H9 (cell line): ENCODE measurements around the gene ATG13. TPM values are rescaled to one million over a fixed set of nuclear protein-coding genes. Genes with fewer than 3 reads are reported as not detected.
A peak's percentile ranks its signal among the peaks of the same experiment; 100 is the strongest.

Experiments
- DNase-seq: peaks from one replicate; pipeline ENCODE4 v3.0.0-alpha.2; 2017
- H2AFZ ChIP-seq: one replicate; pipeline ENCODE4 v1.6.1; 2013; ENCODE audit warnings: mild to moderate bottlenecking, low read length, control low read depth, moderate library complexity
- H2AK5ac ChIP-seq: 2 replicates; pipeline ENCODE4 v1.6.1; 2013; ENCODE audit warnings: low read length, control low read depth, mixed read lengths; ENCODE audit not compliant: insufficient read length
- H2BK120ac ChIP-seq: one replicate; pipeline ENCODE4 v1.6.1; 2013; ENCODE audit warnings: low read depth, mild to moderate bottlenecking, low read length, control low read depth, inconsistent platforms; ENCODE audit not compliant: poor library complexity, severe bottlenecking
- H2BK12ac ChIP-seq: 2 replicates; pipeline ENCODE4 v1.6.1; 2013; ENCODE audit warnings: low read length, control low read depth, mixed read lengths, low read depth; ENCODE audit not compliant: insufficient read length
- H2BK15ac ChIP-seq: 2 replicates; pipeline ENCODE4 v1.6.1; 2013; ENCODE audit warnings: low read depth, low read length, control low read depth
- H2BK20ac ChIP-seq: one replicate; pipeline ENCODE4 v1.6.1; 2013; ENCODE audit warnings: low read depth, mild to moderate bottlenecking, low read length, control low read depth, inconsistent platforms; ENCODE audit not compliant: poor library complexity, severe bottlenecking
- H2BK5ac ChIP-seq: 2 replicates; pipeline ENCODE4 v1.6.1; 2013; ENCODE audit warnings: low read length, control low read depth, mixed read lengths; ENCODE audit not compliant: insufficient read length
- H3K14ac ChIP-seq: 2 replicates; pipeline ENCODE4 v1.6.1; 2013; ENCODE audit warnings: low read length, control low read depth; ENCODE audit not compliant: insufficient read depth
- H3K18ac ChIP-seq: 2 replicates; pipeline ENCODE4 v1.6.1; 2013; ENCODE audit warnings: low read depth, mild to moderate bottlenecking, mixed read lengths, low read length, control low read depth; ENCODE audit not compliant: insufficient read length
- H3K23ac ChIP-seq: 2 replicates; pipeline ENCODE4 v1.6.1; 2013; ENCODE audit warnings: low read length, control low read depth, mixed read lengths, low read depth; ENCODE audit not compliant: insufficient read length
- H3K23me2 ChIP-seq: 2 replicates; pipeline ENCODE4 v1.6.1; 2013; ENCODE audit warnings: low read depth, mild to moderate bottlenecking, mixed read lengths, low read length, control low read depth; ENCODE audit not compliant: insufficient read length, poor library complexity, severe bottlenecking
- H3K27ac ChIP-seq: 2 replicates; pipeline ENCODE4 v1.5.1; 2013; ENCODE audit warnings: low read length, control low read depth, mixed read lengths, low read depth; ENCODE audit not compliant: insufficient read length
- H3K27me3 ChIP-seq: 2 replicates; pipeline ENCODE4 v1.6.1; 2013; ENCODE audit warnings: low read length, control low read depth, inconsistent platforms; ENCODE audit not compliant: insufficient read depth
- H3K4ac ChIP-seq: 2 replicates; pipeline ENCODE4 v1.6.1; 2013; ENCODE audit warnings: low read depth, mild to moderate bottlenecking, control low read depth, inconsistent platforms, low read length, moderate library complexity
- H3K4me1 ChIP-seq: 2 replicates; pipeline ENCODE4 v1.6.1; 2013; ENCODE audit warnings: low read length, control low read depth, inconsistent platforms; ENCODE audit not compliant: insufficient read depth
- H3K4me2 ChIP-seq: 2 replicates; pipeline ENCODE4 v1.6.1; 2013; ENCODE audit warnings: low read length, control low read depth, mixed read lengths; ENCODE audit not compliant: insufficient read length, insufficient read depth
- H3K56ac ChIP-seq: 2 replicates; pipeline ENCODE4 v1.6.1; 2013; ENCODE audit warnings: low read depth, mild to moderate bottlenecking, mixed read lengths, low read length, control low read depth; ENCODE audit not compliant: insufficient read length
- H3K79me1 ChIP-seq: 2 replicates; pipeline ENCODE4 v1.6.1; 2013; ENCODE audit warnings: low read depth, mild to moderate bottlenecking, moderate library complexity, low read length, control low read depth, inconsistent platforms; ENCODE audit not compliant: insufficient read depth, poor library complexity, severe bottlenecking
- H3K79me2 ChIP-seq: 2 replicates; pipeline ENCODE4 v1.6.1; 2013; ENCODE audit warnings: low read length, control low read depth, inconsistent platforms; ENCODE audit not compliant: insufficient read depth
- H3K9ac ChIP-seq: 2 replicates; pipeline ENCODE4 v1.6.1; 2013; ENCODE audit warnings: low read length, control low read depth, mixed read lengths; ENCODE audit not compliant: insufficient read length; ENCODE audit errors: extremely low read depth
- H3K9me3 ChIP-seq: one replicate; pipeline ENCODE4 v1.6.1; 2013; ENCODE audit warnings: low read depth, low read length, inconsistent platforms; ENCODE audit not compliant: control insufficient read depth
- H3T11ph ChIP-seq: one replicate; pipeline ENCODE4 v1.6.1; 2013; ENCODE audit warnings: mild to moderate bottlenecking, low read length, control low read depth, inconsistent platforms
- H4K20me1 ChIP-seq: one replicate; pipeline ENCODE4 v1.6.1; 2013; ENCODE audit not compliant: control insufficient read depth, insufficient read length, insufficient read depth
- H4K5ac ChIP-seq: 2 replicates; pipeline ENCODE4 v1.6.1; 2013; ENCODE audit warnings: low read depth, mild to moderate bottlenecking, mixed read lengths, low read length, control low read depth; ENCODE audit not compliant: insufficient read length
- H4K8ac ChIP-seq: replicated peaks from 2 replicates; pipeline ENCODE4 v1.6.1; 2013; ENCODE audit warnings: low read length, control low read depth, mixed read lengths, low read depth; ENCODE audit not compliant: insufficient read length
- H4K91ac ChIP-seq: 2 replicates; pipeline ENCODE4 v1.6.1; 2013; ENCODE audit warnings: low read depth, mild to moderate bottlenecking, moderate library complexity, mixed read lengths, low read length, control low read depth; ENCODE audit not compliant: insufficient read length
- H3K27ac Mint-ChIP-seq, 3 experiments: 2 replicates in 2 of 3; 3 replicates in 1 of 3; pipeline ENCODE4 v1.8.0; 2020 to 2021; ENCODE audit warnings: mixed read lengths in 3 of 3, mild to moderate bottlenecking in 1 of 3, moderate library complexity in 1 of 3
- H3K27me3 Mint-ChIP-seq: 2 replicates; pipeline ENCODE4 v1.8.0; 2021; ENCODE audit warnings: low read depth, mild to moderate bottlenecking, moderate library complexity, mixed read lengths
- H3K36me3 Mint-ChIP-seq, 3 experiments: 2 replicates in 2 of 3; 3 replicates in 1 of 3; pipeline ENCODE4 v1.8.0; 2020 to 2021; ENCODE audit warnings: low read depth in 3 of 3, mixed read lengths in 3 of 3; ENCODE audit not compliant: insufficient read depth in 1 of 3
- H3K4me1 Mint-ChIP-seq, 2 experiments: 2 replicates each; pipeline ENCODE4 v1.8.0; 2020; ENCODE audit warnings: mixed read lengths in 2 of 2
- H3K4me3 Mint-ChIP-seq, 2 experiments: 2 replicates in 1 of 2; 3 replicates in 1 of 2; pipeline ENCODE4 v1.8.0; 2020 to 2021; ENCODE audit warnings: mild to moderate bottlenecking in 2 of 2, mixed read lengths in 2 of 2, moderate library complexity in 1 of 2
- H3K9me3 Mint-ChIP-seq, 2 experiments: 2 replicates in 1 of 2; 3 replicates in 1 of 2; pipeline ENCODE4 v1.8.0; 2020; ENCODE audit warnings: mild to moderate bottlenecking in 2 of 2, mixed read lengths in 2 of 2, moderate library complexity in 1 of 2
- WGBS: extraction: QIAGEN DNeasy Blood & Tissue Kit; methylation state at CpG from one replicate; pipeline ENCODE4 v1.1.7; 2013; ENCODE audit warnings: missing lambda C conversion rate, low lambda C conversion rate, mixed read lengths; ENCODE audit not compliant: insufficient read length; ENCODE audit errors: extremely low coverage; 5-methylcytosine and 5-hydroxymethylcytosine counted together
- total RNA-seq: library from RNA; stranded (reverse); gene quantifications from 2 replicates; pipeline ENCODE4 v1.2.1, GENCODE V29; 2021
- TF ChIP-seq, protein P1 (sequence below): fragments of 200-600 bp; sonication (generic); conservative IDR thresholded peaks from 3 replicates; pipeline ENCODE4 v1.8.0; 2021; ENCODE audit warnings: antibody characterized with exemption, mild to moderate bottlenecking

Gene ATG13
- total RNA-seq, 1 experiment from 2014 or later: 79.1 TPM

DNA sequence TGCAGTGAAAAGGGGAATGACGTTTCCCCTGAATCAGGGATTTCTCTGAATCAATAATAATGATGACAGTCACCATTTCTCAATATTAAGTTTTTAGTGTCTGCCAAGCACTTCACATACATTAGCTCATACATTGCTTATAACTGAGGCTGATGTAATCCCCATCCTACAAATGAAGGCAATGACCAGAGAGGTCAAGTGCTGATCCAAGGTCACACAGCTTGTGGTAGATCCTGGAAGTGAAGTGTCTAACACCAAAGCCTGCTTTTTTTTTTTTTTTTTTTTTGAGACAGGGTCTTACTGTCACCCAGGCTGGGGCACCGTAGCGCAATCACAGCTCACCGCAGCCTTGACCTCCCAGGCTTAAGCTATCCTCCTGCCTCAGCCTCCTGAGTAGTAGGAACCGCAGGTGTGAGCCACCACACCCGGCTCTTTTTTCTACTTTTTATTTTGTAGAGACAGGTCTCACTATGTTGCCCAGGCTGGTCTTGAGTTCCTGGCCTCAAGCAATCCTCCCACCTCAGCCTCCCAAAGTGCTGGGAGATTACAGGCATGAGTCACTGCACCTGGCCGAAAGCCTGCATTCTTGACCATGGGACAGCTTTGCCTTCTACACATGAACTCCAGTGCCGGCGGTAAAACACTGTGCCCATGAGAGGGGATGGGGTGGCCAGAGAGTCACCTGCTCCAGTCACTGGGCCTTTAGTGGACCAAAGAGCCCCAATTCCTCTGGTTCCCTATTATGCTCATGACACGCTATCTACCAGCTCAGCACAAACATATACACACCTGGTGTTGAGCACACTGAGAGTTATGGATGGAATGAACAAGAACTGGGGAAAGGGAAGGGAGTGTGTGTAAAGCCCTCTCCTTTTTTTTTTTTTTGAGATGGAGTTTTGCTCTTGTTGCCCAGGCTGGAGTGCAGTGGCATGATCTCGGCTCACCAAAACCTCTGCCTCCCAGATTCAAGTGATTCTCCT is 65.7 kb downstream of the ATG13 start:
- no peaks in the 10 kb centered on the region for H4K20me1 ChIP-seq

More for the DNA sequence above, 65.7 kb downstream of the ATG13 start:
- no peaks in the 10 kb centered on the region for H3K9me3 Mint-ChIP-seq
- H3K36me3 Mint-ChIP-seq: peaks cover 0 to 27% (median 10%) of the 10 kb centered on the region in 3 experiments; a peak in 4 of 7 replicates
- H3K4me1 Mint-ChIP-seq: no peaks in the 10 kb centered on the region
- H4K91ac ChIP-seq: no peak overlapping the region
- H2AK5ac ChIP-seq: no peak overlapping the region
- no peak overlapping the region for H2BK20ac ChIP-seq
- no peak overlapping the region for H2AFZ ChIP-seq
- no peak overlapping the region for H3K18ac ChIP-seq
- DNase-seq: no peak
- no peaks in the 10 kb centered on the region for H3K23me2 ChIP-seq
- H3K9me3 ChIP-seq: no peaks in the 10 kb centered on the region
- no peak overlapping the region for H3K14ac ChIP-seq
- WGBS: no CpG with 5 or more reads among the region's 11 CpGs
- H3K27me3 ChIP-seq: no peaks in the 10 kb centered on the region
- H3K23ac ChIP-seq: no peak overlapping the region
- H3K79me2 ChIP-seq: no peaks in the 10 kb centered on the region
- H3K4ac ChIP-seq: no peak overlapping the region
- no peaks in the 10 kb centered on the region for H3K4me1 ChIP-seq
- no peak overlapping the region for H4K8ac ChIP-seq
- no peak overlapping the region for H3K4me3 Mint-ChIP-seq
- H3K27me3 Mint-ChIP-seq: peaks cover 2% of the 10 kb centered on the region; the same call in 1 of the 2 replicates
- H3K27ac Mint-ChIP-seq: peak overlapping the region in 1 of 3 experiments; percentile 52; a peak in 1 of 7 replicates
- TF ChIP-seq, protein P1, sequence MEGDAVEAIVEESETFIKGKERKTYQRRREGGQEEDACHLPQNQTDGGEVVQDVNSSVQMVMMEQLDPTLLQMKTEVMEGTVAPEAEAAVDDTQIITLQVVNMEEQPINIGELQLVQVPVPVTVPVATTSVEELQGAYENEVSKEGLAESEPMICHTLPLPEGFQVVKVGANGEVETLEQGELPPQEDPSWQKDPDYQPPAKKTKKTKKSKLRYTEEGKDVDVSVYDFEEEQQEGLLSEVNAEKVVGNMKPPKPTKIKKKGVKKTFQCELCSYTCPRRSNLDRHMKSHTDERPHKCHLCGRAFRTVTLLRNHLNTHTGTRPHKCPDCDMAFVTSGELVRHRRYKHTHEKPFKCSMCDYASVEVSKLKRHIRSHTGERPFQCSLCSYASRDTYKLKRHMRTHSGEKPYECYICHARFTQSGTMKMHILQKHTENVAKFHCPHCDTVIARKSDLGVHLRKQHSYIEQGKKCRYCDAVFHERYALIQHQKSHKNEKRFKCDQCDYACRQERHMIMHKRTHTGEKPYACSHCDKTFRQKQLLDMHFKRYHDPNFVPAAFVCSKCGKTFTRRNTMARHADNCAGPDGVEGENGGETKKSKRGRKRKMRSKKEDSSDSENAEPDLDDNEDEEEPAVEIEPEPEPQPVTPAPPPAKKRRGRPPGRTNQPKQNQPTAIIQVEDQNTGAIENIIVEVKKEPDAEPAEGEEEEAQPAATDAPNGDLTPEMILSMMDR: no peak
- H4K5ac ChIP-seq: no peak overlapping the region
- H2BK12ac ChIP-seq: no peak overlapping the region
- H3T11ph ChIP-seq: no peak overlapping the region
- H2BK15ac ChIP-seq: no peak overlapping the region
- no peak overlapping the region for H3K27ac ChIP-seq
- H3K79me1 ChIP-seq: no peaks in the 10 kb centered on the region
- no peak overlapping the region for H3K56ac ChIP-seq
- no peak overlapping the region for H3K4me2 ChIP-seq
- no peak overlapping the region for H2BK5ac ChIP-seq
- no peak overlapping the region for H2BK120ac ChIP-seq
- no peak overlapping the region for H3K9ac ChIP-seq
